ENCODE results near the gene IL17C.

DNA sequence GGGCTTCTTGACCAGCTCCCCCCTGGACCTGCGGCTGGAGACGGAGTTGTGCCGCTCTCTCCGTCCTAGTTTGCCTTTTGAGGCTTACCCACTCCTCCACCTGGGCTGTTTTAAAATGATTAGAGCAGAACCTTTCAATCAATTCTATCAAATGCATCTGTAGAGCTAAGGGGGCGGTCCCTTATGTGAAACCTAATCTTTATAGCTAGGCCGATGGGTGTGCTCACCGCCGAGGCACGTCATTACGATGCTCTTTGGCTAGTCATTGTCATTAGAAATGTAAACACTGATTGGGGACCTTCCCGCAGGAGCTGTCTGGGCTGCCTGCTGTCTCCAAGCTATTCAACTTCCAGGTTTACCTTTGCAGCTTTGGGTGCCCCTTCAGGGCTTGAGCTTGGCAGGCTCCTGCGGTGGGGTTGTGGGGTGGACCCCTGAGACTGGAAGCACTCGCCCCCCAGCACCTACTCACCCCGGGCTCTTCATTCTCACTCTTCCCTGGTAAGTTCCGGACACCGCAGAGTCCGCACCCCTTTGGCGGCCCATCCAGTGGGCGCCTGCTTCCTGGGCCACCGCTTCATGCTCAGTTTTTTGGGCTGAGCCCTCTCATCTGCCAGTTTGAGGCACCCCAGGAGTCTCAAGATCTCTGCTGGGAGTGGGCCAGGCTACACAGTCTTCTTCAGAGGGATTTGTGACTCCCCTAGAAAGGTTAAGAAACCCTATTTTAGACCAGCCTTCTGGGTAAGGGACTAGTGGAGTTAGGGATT, 20.9 kb upstream of the IL17C start:
- TF ChIP-seq CTCF (IDR thresholded peaks at IDR 0.05; ENCODE audit: low read length) (no peak), EZH2 (IDR thresholded peaks at IDR 0.05; ENCODE audit: borderline replicate concordance, low read length) (no peak)
